ENCODE data around the gene BSCL2. TPM values are rescaled to one million over a fixed set of nuclear protein-coding genes. Genes with fewer than 3 reads are reported as not detected.
"Not testable (repeated sequence)": the region's sequence is repeated elsewhere in the genome, so short reads cannot be mapped to it uniquely, and the experiment has no call there.

The BSCL2 gene
- total RNA-seq, 1 donor from 2014 or later, result 21.6 TPM

DNA sequence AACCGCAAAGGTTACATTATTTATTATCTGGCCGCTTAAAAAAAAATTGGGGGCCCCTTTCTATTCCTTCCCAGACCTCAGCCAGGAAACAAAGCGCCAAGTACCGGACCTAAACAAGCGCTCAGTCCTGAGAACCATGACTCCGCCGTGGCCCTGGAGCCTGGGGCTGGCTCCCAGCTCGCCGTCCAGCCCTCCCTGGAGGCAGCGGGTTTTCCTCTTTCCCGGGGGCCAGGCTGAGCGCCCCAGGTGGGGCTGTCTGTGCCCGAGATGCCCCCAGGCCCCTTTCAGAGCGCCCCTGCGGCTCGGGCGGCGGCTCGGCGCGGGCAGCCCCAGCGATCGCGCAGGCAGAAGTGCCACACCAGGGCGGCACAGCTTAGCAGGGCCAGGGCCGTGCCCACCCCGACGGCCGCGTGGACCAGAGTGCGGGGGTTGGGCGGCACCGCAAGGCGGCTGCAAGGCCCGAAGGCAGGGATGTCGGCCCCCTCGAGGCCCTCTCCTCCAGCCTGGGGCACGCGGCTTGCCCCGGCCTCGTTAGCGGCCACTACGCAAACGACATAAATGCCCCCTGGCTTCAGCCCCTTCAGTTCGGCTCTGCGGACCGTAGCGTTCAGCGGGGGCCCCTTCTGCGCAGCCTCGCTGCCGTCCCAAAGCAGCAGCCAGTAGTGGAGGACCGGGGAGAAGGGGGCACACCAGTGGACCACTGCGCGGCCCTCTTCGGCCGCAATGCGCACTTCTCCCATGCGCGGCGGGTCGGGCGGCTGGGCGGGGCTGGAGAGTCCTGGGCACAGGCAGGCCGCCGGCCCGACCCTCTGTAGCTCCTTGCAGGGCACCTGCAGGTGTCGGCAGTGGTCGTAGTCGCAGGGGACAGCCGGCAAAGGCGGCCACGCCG, 19.5 kb downstream of the BSCL2 start:
- DNase-seq, result no peak

DNA sequence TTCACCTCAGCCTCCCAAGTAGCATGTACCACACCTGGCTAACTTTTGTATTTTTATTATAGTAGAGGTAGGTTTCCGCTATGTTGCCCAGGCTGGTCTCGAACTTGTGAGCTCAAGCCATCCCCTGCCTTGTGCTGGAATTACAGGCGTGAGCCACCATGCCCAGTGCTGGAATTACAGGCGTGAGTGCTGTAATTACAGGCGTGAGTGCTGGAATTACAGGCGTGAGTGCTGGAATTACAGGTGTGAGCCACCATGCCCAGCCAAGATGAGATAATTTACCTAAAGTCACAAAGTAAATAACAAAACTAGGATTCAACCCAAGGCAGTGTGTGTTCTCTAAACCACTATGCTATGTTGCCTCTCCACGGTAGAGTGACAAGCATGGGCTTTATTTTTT, 24.7 kb downstream of the BSCL2 start:
- no peak for DNase-seq

DNA sequence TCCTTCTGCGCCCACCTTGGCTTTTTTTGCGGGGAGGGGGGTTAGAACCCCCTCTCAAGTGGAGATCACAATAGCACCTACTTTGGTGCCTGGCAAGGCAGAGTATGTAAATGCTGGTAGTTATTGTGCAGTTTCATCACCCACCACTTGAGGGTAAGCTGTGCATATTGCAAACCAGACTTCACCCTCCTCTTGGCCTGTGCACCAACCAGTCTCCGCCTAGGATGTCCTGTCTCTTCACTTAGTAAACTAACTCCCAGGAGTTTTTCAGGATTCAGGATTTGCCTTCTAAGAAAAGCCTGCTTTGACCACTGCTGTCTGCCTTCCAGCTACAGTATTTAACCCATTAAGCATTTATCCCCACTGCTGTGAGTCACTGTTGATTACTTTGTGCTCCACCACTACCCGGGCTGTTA, 26.4 kb downstream of the BSCL2 start:
- peak; percentile 76 for DNase-seq

DNA sequence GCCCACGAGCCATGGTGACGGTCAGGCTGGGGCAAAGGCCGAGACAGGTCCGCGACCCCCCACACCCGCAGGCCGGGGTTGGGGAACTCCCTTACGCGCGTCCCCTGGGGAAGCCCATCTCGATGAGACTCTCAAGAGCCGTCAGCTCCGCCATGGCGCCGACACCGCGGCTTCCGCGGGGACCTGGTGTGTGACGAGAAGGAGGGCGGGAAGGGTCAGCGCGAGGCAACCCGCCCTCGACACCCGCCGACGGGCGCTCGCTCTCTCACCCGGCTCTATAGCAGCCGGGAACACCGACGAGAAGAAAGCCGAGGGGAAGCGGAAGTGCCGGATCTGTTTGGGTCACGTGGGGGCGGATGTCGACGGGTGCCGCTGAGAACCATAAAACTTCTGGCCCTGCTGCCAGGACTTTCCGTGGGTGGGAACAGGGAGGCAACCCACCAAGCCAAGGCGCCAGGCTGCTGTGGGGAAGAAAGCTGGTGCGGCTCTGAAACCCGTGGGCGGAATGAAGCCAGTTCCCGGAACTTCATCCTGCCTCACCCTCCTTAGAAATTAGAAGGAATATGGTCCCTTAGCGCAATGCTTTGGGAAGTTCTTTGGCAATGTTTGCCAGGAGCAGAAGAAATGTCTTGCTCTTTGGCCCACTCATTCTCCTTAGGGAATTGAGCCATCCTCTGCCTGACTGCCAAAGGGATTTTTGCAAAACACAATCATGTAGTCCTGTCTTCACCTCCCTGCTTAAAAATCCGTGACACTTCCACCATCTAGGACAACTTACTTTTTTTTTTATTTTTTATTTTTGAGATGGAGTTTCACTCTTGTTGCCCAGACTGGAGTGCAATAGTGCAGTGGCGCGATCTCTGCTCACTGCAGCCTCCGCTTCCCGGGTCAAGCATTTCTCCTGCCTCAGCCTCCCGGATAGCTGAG, 28.2 kb downstream of the BSCL2 start, which contains the start of gene UBXN1:
TSS of gene UBXN1 (minus strand) at position 304 of the 927 bp plus-strand sequence. CDS start at position 154, 150 bp downstream.
- DNase-seq, result peak; percentile 92

DNA sequence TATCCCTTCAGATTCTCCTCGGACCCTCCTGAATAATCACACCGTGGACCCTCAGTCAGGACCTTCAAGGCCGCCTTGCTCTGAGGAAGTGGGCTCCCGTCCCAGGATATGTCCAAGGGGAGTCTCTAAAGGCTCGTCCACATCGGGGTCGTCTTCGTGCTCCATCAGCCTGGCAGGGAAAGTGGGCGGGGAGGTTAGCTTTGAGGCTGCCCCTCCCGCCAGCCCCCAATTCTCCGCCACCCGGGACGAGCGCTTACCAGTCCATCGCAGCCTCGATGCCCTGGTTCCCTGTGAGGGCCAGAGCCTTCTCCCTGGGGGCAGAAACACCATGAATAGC, 28.8 kb downstream of the BSCL2 start:
- DNase-seq, result no peak

DNA sequence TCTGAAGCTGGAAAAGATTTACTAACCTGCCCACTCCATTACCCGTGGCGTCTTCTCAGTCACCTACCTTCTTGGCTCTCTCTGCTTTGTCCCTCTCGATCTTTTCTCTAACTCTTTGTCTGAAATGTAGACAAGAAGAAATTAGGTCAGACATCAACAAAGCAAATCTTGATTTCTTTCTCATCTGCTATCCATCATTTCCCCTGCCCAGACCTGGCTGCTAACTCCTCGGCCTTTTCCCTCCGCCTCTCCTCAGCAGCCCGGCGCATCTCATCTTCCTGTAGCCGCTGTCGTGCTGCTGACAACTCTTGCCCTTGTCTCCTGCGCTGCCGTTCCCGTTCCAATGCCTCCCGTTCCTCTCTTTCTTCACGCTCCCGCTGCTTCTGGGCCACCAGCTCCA, 29.5 kb downstream of the BSCL2 start:
- no peak for DNase-seq

DNA sequence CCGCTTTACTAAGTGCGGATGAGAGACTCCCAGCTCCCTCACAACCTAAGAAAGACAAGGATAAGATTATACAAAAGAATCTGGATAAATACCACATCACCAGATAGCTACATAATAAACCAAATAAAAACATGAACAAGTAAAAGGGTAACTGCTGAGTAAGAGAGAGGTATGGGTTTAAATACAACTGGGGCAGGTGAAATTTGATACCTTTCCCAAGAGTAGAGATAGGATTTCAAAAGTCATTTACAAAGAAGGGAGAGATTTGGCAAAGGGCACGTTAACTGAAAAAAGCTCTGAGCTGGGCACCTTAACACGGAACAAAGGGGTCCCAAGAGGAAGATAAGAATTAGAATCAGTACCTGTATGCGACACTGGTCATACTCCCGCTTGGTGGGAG, 30.1 kb downstream of the BSCL2 start:
- no peak for DNase-seq

DNA sequence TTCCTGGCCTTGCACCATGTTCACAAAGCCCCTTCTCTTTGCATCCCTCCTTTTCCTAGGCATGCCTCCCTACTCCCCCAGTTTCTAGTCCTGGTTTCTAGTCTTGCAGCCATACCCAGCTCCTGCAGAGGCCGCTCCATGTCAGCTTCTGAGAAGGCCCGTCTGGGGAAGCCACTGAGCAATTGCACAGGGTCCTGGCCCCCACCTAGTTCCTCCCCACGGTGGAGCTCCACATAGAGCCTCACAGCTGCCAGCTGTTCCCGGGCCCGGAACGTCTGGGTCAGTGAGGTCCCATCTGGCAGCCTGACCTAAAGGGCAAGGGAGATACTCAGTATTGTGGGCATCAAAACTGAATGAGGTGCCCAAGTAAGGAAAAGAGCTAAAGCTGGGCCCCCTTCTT, 30.5 kb downstream of the BSCL2 start:
- no peak for DNase-seq

DNA sequence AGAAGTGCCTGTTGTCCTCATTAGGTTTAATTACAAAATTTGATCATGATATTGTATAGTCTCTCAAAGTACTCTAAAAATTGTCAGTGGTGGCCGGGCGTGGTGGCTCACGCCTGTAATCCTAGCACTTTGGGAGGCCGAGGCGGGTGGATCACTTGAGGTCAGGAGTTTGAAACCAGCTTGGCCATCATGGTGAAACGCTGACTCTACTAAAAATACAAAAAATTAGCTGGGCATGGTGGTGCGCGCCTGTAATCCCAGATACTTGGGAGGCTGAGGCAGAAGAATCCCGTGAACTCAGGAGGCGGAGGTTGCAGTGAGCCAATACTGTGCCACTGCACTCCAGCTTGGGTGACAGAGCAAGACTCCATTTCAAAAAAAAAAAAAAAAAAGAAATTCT, 31.8 kb downstream of the BSCL2 start:
- not testable (repeated sequence) for DNase-seq

DNA sequence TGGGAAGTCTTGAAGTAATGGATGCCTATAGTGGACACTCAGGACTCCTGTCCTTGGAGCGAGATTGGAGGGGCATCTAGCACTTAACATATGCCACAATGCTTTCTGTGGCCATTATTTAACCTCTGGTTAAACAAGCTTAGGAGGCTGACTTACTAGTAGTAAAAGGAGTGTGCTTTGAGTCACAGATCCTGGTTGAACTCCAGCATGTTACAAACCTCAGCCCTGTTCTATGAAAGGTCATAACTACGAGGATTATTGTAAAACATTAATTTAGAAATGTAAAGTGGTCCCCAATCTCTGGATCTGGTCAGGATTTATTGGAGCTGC, 34.1 kb downstream of the BSCL2 start:
- DNase-seq, result no peak

DNA sequence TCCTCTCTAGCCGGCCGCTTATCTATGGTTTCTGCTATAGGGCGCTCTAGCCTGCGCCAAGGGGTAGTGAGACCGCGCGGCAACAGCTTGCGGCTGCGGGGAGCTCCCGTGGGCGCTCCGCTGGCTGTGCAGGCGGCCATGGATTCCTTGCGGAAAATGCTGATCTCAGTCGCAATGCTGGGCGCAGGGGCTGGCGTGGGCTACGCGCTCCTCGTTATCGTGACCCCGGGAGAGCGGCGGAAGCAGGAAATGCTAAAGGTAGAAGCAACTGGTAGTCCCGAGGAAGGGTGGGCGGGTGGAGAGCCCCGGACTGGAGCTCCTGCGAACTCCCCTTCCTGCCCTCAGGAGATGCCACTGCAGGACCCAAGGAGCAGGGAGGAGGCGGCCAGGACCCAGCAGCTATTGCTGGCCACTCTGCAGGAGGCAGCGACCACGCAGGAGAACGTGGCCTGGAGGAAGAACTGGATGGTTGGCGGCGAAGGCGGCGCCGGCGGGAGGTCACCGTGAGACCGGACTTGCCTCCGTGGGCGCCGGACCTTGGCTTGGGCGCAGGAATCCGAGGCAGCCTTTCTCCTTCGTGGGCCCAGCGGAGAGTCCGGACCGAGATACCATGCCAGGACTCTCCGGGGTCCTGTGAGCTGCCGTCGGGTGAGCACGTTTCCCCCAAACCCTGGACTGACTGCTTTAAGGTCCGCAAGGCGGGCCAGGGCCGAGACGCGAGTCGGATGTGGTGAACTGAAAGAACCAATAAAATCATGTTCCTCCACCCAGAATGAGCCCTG, 35.4 kb downstream of the BSCL2 start, which contains the start of the genes LBHD1 and UQCC3:
TSS of gene LBHD1 (minus strand) at position 660 of the 782 bp plus-strand sequence. CDS start 2,236 bp downstream, outside the sequence.
TSS of gene UQCC3 (plus strand) at position 66 of the 782 bp plus-strand sequence. CDS start at position 139, 73 bp downstream.
- peak; percentile 58 for DNase-seq

DNA sequence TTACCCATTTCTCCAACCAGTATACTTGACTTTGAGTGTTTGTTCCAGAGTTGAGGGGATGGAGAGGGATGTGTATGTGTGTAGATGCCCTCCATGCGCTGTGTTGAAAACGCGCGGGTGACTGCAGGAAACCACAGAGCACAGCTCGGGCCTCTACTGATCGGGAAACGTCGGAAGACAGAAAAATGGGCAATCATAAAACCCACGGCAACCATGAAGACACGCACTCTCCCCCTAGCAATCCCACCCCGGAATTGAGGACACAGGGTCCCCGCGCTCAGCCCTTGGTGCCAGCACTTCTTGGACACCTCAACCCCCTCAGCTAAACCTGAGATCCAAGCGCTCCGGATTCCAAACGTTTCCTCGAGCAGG, 36.0 kb downstream of the BSCL2 start:
- no peak for DNase-seq

DNA sequence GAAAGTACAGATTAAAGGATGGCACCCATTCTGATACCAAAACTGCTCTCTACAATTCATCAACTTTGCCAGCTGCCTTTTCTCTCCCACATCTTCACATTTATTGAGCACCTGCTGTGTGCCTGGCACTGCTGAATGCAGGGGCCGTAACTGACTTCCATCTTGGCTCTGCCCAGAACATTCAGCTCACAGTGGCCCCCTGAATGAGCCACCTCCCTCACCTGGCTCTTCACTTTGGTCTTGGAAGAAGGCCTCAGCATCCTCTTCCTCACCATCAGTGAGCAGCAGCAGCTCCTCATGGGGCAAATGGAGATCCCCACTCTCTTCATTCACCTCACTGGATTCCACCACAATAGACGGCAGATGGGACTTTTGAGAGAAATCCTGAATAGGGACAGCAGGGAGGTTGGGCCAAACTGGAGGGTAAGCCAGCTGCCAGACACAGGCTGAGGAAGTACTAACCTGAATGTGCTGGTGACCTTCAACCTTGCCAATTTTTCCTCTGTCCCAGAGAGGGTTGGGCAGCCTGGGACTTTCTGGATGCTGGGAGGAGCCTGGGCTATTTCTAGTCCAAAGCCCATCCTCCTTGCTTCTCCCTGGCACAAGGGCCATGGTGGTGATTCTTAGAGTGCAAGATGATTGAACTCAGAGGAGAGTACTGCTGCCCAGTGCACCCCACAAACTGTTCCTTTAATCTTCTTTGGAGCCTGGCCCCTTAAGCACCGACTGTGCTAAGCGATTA, 37.6 kb downstream of the BSCL2 start:
- no peak for DNase-seq

DNA sequence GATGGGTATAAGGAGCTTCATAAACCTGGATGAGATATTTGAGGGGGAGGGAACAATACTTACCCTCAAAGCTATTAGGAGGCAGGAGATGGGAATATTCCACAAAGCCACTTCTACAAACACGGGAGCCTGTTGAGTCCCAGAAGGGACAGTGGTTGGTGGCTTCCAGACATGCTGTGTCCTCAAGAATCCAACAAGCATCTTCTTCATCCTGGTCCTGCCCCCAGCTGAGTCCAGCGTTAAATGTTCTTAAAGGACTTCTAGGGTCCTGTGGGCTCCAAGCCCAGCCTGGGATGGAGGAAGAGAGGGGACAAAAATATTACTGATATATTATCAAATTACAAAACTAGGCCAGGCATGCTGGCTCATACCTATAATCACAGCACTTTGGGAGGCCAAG, 39.8 kb downstream of the BSCL2 start:
- DNase-seq, result no peak

DNA sequence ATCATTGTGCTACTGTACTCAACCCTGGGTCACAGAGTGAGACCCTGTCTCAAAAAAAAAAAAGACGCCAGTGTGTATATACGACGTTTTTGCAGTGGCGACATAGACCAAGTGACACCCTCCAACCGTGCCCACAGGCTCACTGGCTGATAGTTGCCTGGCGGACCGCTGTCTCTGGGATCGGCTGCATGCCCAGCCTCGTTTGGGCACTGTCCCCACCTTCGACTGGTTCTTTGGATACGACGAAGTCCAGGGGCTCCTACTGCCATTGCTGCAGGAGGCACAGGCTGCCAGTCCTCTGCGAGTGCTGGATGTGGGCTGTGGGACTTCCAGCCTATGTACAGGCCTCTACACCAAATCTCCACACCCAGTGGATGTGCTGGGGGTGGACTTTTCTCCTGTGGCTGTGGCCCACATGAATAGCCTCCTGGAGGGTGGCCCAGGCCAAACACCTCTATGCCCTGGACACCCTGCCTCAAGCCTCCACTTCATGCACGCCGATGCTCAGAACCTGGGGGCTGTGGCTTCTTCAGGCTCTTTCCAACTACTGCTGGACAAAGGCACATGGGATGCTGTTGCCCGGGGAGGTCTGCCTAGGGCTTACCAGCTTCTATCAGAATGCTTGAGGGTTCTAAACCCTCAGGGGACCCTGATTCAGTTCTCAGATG, 40.8 kb downstream of the BSCL2 start:
- DNase-seq, result no peak

DNA sequence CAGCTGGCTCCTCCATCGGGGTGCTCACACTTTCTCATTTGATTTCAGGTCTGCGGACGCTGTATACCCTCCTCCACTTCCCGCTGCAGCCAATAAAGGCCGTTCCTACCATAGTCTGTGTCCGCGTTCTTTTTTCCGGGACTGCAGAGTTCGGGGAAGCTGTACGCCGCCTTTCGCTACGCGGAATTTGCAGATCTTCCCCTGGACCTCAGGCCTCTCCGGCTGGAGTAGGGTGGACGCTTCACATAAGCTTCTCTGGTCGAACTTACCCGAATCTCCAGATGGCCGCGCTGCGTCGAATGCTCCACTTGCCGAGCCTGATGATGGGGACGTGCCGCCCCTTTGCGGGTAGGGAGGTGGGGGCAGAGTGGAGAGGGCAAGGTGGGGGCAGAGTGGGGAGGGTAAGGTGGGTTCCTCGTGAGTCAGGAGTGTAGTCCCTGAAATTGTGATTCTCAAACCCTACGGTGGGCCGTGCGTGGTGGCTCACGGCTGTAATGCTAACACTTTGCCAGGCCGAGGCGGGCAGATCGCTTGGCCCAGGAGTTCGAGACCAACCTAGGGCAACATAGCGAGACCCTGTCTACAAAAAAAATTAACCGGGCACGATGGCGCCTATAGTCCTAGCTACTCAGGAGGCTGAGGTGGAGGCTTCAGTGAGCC, 41.5 kb downstream of the BSCL2 start:
- DNase-seq, result no peak

DNA sequence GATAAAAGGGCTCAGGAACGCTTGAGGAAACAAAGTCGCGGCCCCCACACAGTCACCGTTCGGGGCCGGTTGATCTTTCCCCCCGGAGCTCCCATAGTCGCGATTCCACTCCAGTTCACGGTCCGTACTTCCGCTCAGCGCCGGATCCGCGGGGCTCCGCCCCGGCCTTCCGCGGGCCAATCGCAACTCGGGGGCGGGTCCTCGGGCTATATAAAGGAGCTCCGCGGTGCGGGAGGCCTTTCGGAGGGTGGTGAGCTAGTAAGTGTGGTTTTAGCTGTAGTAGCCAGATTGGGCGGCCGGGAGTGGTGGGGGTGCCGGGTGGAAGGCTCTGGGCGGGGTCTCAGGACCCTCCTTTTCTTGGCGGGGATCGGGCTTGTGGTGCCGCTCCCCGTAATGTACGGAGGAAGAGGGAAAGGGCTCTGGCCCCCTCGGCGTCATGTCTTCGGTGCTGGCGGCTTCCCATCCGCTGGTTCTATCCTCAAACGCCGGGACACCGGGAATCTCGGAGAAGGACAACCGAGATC, 42.1 kb downstream of the BSCL2 start, which contains the start of the genes C11orf98 and CSKMT:
TSS of gene C11orf98 (minus strand) at position 136 of the 524 bp plus-strand sequence. CDS start at position 95, 41 bp downstream.
TSS of gene CSKMT (plus strand) at position 238 of the 524 bp plus-strand sequence. CDS start 568 bp downstream, outside the sequence.
- peak; percentile 94 for DNase-seq

DNA sequence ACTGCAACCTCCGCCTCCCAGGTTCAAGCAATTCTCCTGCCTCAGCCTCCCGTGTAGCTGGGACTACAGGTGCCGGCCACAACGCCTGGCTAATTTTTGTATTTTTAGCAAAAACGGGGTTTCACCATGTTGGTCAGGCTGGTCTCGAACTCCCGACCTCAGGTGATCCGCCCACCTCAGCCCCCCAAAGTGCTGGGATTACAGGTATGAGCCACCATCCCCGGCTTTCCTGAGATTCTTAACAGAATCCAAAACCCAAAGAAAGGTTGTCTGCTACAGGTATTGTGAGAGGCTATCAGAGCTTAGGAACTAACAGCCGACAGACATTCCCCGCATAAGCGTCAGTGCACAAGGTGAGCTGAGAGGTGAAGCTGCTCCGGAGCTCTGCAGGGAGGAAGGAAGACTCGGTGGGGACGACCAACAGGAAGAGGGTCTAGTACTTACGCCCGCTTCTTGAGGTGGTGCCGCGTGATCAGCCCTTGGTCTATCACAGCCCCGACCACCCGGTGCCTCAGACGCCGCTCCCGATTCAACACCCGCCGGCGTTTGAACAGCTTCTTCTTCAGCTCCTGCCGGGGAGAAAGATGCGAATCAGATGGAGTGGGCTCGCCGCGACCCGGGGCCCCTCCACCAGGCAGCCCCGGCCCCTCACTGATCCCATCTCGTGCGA, 42.7 kb downstream of the BSCL2 start:
- DNase-seq, result no peak

DNA sequence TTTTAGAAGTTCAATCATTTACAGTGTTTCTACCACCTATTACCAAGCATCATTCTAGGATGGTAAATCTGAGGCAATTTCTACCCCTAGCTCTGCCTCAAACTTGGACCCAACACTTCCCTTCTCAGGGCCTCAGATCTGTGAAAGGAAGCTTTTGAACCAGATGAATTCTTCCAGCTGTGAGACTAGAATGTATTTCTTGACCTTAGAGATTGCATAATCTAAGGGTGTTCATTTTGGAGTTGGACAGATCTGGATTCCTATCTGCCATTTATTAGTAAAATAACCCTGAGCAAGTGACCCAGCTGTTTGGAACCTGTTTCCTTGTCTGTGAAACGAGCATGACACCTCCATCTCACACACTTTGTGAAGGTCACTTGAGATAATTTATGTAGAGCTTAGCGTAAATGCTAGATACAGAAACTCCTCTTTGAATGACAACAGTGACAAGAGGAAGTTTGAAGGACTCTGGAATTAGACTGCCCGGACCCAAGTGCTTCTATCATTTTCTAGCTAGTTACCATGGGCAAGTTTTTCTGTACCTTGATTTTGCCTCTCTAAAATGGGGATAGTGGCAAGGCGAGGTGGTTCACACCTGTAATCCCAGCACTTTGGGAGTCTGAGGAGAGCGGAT, 50.3 kb downstream of the BSCL2 start:
- DNase-seq, result no peak

Data from skin of body (tissue), 2 donors.